ENCODE data around the gene COL23A1. TPM values are rescaled to one million over a fixed set of nuclear protein-coding genes. Genes with fewer than 3 reads are reported as not detected.

The COL23A1 gene
- total and polyA plus RNA-seq, 2 of the 13 experiments (the other 11 are each of a cell fraction or from before 2014, with no cell fraction given) = not detected

GRCh38 chr5:178626484-178627258, 36.5 kb upstream of the COL23A1 start, which contains the start of gene CLK4 (continued):
- peak; percentile 45; the same call in 1 of the 2 replicates for TF ChIP-seq KDM5A (IDR thresholded peaks at IDR 0.05; ENCODE audit: borderline replicate concordance, low read length)
- peak; percentile 94 for TF ChIP-seq HOXA3 (CRISPR knock-in tag; IDR thresholded peaks at IDR 0.05)
- no peak for TF ChIP-seq KDM1A (CRISPR knock-in tag; IDR thresholded peaks at IDR 0.05)
- TF ChIP-seq ZNF180 (CRISPR knock-in tag; IDR thresholded peaks at IDR 0.05; ENCODE audit: borderline replicate concordance, low read depth) = no peak
- TF ChIP-seq ZNF44 (CRISPR knock-in tag; IDR thresholded peaks at IDR 0.05) = no peak
- TF ChIP-seq ZNF136 (CRISPR knock-in tag; IDR thresholded peaks at IDR 0.05; ENCODE audit: low read depth) = no peak
- TF ChIP-seq WIZ (CRISPR knock-in tag; IDR thresholded peaks at IDR 0.05) = no peak
- TF ChIP-seq, protein P1, sequence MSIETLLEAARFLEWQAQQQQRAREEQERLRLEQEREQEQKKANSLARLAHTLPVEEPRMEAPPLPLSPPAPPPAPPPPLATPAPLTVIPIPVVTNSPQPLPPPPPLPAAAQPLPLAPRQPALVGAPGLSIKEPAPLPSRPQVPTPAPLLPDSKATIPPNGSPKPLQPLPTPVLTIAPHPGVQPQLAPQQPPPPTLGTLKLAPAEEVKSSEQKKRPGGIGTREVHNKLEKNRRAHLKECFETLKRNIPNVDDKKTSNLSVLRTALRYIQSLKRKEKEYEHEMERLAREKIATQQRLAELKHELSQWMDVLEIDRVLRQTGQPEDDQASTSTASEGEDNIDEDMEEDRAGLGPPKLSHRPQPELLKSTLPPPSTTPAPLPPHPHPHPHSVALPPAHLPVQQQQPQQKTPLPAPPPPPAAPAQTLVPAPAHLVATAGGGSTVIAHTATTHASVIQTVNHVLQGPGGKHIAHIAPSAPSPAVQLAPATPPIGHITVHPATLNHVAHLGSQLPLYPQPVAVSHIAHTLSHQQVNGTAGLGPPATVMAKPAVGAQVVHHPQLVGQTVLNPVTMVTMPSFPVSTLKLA (IDR thresholded peaks at IDR 0.05) = no peak
- TF ChIP-seq ZFP36 (IDR thresholded peaks at IDR 0.05; ENCODE audit: borderline replicate concordance, low read depth, low read length, partially characterized antibody) = no peak
- peak; percentile 55 for TF ChIP-seq ZNF574 (CRISPR knock-in tag; IDR thresholded peaks at IDR 0.05)
- TF ChIP-seq FOSL1 (CRISPR knock-in tag; IDR thresholded peaks at IDR 0.05; ENCODE audit: borderline replicate concordance) = 0 out of 2 replicates have a peak, but pooled peaks have one; percentile 43
- TF ChIP-seq THRA (CRISPR knock-in tag; IDR thresholded peaks at IDR 0.05; ENCODE audit: borderline replicate concordance) = peak; percentile 47; the same call in 1 of the 2 replicates
- no peak; the same call in 1 of the 2 replicates for TF ChIP-seq ZNF776 (CRISPR knock-in tag; IDR thresholded peaks at IDR 0.05)
- no peak for TF ChIP-seq ZNF749 (CRISPR knock-in tag; IDR thresholded peaks at IDR 0.05; ENCODE audit: borderline replicate concordance)
- TF ChIP-seq NKX3-1 (CRISPR knock-in tag; IDR thresholded peaks at IDR 0.05) = peak; percentile 72
- TF ChIP-seq ZSCAN22 (CRISPR knock-in tag; IDR thresholded peaks at IDR 0.05) = 0 out of 2 replicates have a peak, but pooled peaks have one; percentile 23
- peak; percentile 83; the same call in 1 of the 2 replicates for TF ChIP-seq NR1H2 (CRISPR knock-in tag; IDR thresholded peaks at IDR 0.05; ENCODE audit: borderline replicate concordance, low read depth)
- no peak for TF ChIP-seq ZNF839 (CRISPR knock-in tag; IDR thresholded peaks at IDR 0.05; ENCODE audit: borderline replicate concordance)
- TF ChIP-seq ZNF644 (CRISPR knock-in tag; IDR thresholded peaks at IDR 0.05; ENCODE audit: low read depth) = no peak
